Activated T-cell treated with anti-CD3 and anti-CD28 coated beads, Interleukin-2, amount 50 U/mL, for 72 hours (primary cell): ENCODE measurements around the gene SBNO2. TPM values are rescaled to one million over a fixed set of nuclear protein-coding genes. Genes with fewer than 3 reads are reported as not detected.

Source experiments
- ATAC-seq, 2 donors: fragments of 150-1000 bp; cut with Tn5 transposase; replicated peaks in 1 of 2; 2 replicates each; pipeline ENCODE4 v1.10.0; 2021; ENCODE audit warnings: moderate library complexity in 2 of 2, mild to moderate bottlenecking in 1 of 2
- DNase-seq, 2 donors: peaks; one replicate each; pipeline ENCODE4 v3.0.0; 2021 to 2022; ENCODE audit warnings: mixed read lengths in 1 of 2
- H3K27ac Mint-ChIP-seq: one replicate; pipeline ENCODE4 v1.8.0; 2022; ENCODE audit warnings: mild to moderate bottlenecking, moderate library complexity, mixed read lengths
- H3K27me3 Mint-ChIP-seq: one replicate; pipeline ENCODE4 v1.8.0; 2022; ENCODE audit warnings: low read depth, mixed read lengths
- H3K36me3 Mint-ChIP-seq, 2 donors: one replicate each; pipeline ENCODE4 v1.8.0; 2022; ENCODE audit warnings: mixed read lengths in 2 of 2, mild to moderate bottlenecking in 1 of 2; ENCODE audit not compliant: insufficient read depth in 2 of 2
- H3K4me1 Mint-ChIP-seq: one replicate; pipeline ENCODE4 v1.8.0; 2022; ENCODE audit warnings: low read depth, mixed read lengths
- H3K4me3 Mint-ChIP-seq, 2 donors: one replicate each; pipeline ENCODE4 v1.8.0; 2022; ENCODE audit warnings: mild to moderate bottlenecking in 2 of 2, mixed read lengths in 2 of 2, moderate library complexity in 2 of 2
- H3K9me3 Mint-ChIP-seq, 2 donors: one replicate each; pipeline ENCODE4 v1.8.0; 2022; ENCODE audit warnings: mixed read lengths in 2 of 2
- total RNA-seq, 2 donors: library from RNA; stranded (reverse); gene quantifications; one replicate each; pipeline ENCODE4 v1.2.3, GENCODE V29; 2022

SBNO2 gene
- total RNA-seq, 2 donors from 2014 or later, result 142 to 146 TPM

DNA sequence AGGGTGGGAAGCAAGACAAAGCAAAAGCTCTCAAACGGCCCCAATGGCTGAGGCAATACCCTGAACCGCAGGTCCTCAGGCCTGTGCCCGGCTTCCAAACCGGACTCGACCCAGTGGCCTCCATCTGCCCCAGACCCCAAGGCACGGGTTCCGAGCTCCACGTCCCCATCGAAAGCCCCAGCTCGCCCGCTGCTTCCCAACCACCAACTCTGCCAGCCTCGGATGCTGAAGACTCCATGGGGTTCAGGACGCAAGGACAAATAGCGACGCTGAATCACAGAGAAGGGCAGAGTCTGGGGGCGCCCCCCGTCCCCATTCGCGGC lies 79.5 kb downstream of the SBNO2 start:
- Mint-ChIP-seq H3K9me3 (peaks cover 0 to under 1% of the 10 kb centered on the region in 2 donors), H3K4me1 (peaks cover 70% of the 10 kb centered on the region)

DNA sequence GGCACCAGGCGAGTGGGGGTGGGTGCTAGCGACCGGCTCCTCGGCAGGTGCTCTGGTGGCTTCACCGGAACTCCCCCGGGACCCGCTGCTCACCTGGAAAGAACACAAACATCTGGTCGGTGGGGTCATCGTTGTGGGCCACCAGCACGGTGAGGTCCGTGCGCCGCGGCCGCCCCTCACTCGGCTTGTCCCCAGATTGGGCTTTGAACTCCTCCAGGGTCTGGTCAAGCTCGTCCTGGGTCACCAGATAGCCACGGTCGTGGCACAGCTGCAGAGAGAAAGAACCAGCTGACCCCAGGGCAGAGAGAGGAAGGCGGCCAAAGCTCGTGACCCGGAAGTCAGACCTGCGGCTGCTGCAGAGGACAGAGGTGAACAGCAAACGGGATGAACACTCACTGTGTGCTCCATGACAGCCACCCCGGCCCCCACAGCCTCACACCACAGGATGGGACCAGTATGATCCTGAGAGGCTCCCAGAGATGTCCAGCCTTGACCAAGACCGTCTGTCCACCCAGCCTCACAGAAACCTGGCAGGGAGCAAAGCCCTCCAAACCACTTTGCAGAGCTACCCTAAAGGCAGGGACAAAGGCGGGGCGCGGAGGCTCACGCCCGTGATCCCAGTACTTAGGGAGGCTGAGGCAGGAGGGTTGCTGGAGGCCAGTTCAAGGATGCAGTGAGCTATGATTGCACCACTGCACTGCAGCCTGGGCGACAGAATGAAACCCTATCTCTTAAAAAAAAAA lies 80.1 kb downstream of the SBNO2 start:
- peaks cover 63% of the 10 kb centered on the region for H3K4me1 Mint-ChIP-seq
- no peak for ATAC-seq
- no peak for DNase-seq
- no peaks in the 10 kb centered on the region for H3K36me3 Mint-ChIP-seq
- peak overlapping the region; percentile 88 for H3K27ac Mint-ChIP-seq
- no peaks in the 10 kb centered on the region for H3K9me3 Mint-ChIP-seq
- peak overlapping the region; percentile 94 to 96 for H3K4me3 Mint-ChIP-seq
- H3K27me3 Mint-ChIP-seq, result no peaks in the 10 kb centered on the region

More for the DNA sequence above, 79.5 kb downstream of the SBNO2 start:
- Mint-ChIP-seq H3K4me3 (peak overlapping the region; percentile 94 to 96), H3K36me3 (peaks cover 2% of the 10 kb centered on the region in 2 donors), H3K27me3 (no peaks in the 10 kb centered on the region), H3K27ac (peak overlapping the region; percentile 88)
- DNase-seq (no peak), ATAC-seq (no peak)

DNA sequence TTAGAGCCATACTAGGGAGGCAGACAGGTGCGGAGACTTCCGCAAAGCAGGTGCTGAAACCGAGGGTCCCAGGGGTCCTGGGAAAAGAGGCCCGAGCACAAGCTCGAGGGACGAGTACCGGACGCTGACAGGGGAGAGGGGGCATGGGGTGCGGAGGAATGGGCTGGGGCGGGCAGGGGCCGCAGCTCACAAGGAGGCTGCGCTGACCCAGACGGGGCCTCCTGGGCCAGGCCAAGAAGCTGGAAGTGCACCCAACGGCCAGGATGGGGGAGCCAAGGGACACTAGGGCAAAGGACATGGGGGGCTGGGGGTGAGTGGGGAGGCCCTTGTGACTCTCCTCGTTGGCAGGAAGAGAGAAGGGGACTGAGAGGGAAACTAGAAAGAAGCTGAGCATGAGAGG lies 80.7 kb downstream of the SBNO2 start:
- H3K4me3 Mint-ChIP-seq, result peak overlapping the region; percentile 94 to 96
- no peaks in the 10 kb centered on the region for H3K9me3 Mint-ChIP-seq
- H3K27ac Mint-ChIP-seq, result peak overlapping the region; percentile 56
- H3K36me3 Mint-ChIP-seq, result no peaks in the 10 kb centered on the region
- H3K4me1 Mint-ChIP-seq, result peaks cover 59% of the 10 kb centered on the region
- H3K27me3 Mint-ChIP-seq, result no peaks in the 10 kb centered on the region
- ATAC-seq (no peak), DNase-seq (no peak)

DNA sequence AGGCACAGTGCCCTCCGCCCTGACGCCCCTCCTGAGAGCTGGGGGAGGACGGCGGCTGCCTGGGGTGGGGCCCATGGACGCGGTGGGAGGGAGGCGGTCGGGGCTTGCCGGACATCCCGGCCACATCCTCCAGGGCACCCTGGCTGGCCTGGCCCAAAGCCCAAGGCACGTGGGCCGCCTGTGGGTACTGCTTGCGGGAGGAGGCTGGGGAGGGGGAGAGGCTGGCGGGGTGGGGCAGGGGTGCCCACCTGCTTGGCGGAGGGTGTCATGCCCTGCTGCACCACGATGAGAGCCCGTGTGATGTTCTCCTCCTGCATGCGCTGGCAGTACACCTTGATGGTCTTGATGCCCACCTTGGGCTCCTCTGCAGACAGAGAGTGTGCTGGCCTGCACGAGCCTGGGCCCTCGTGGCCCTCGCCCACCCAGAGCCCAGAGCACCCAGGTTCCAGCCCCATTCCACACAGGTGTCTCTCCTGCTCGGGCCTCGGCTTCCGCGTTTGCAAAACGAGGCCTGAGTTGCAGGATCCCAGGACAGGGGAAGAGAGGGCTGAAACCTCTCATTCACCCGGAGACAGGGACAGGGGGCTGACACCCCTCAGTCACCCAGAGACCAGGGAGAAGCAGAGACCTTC lies 82.4 kb downstream of the SBNO2 start:
- no peaks in the 10 kb centered on the region for H3K9me3 Mint-ChIP-seq
- DNase-seq (no peak), ATAC-seq (no peak)
- H3K4me3 Mint-ChIP-seq, result no peak overlapping the region
- peaks cover 4% of the 10 kb centered on the region in 2 donors for H3K36me3 Mint-ChIP-seq
- H3K27me3 Mint-ChIP-seq, result no peaks in the 10 kb centered on the region
- no peak overlapping the region for H3K27ac Mint-ChIP-seq
- peaks cover 60% of the 10 kb centered on the region for H3K4me1 Mint-ChIP-seq

DNA sequence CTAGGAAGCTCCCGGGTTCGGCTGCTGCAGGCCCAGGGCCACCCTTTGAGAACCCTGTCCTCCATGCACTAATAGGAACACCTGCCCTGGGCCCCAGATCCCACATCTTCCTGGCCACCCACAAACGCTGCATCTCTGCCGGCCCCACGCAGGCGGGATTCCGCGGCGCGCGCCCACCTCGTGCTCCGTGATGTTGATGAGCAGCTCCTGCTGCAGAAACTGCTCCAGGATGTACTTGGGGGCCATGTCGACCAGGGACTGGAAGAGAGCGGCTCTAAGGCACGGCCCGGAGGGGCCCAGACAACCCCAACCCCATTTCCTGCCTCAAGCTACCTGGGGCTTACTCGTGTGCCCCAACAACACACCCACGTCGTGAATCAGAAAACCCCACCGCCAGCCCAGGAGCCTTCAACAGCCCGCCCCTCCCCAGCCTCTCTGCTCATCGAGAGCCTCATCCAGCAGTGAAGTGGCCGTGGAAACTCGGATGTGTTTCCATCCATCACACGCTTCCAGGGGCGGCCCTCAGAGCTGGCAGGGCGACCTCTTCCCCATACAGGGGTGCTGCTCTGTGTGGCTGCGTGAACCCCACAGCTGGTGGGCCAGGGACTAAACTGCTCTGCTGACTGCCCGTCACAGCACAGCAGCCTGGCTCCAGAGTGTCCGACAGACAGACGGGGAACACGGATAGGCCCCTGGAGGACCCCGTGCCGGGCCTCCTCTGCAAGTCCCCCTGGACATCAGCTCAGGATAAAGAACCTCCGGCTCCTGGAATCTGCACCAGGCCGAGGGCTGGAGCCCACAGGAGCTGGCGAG lies 83.1 kb downstream of the SBNO2 start:
- no peaks in the 10 kb centered on the region for H3K27me3 Mint-ChIP-seq
- peak overlapping the region; percentile 54 to 58 for H3K4me3 Mint-ChIP-seq
- no peaks in the 10 kb centered on the region for H3K9me3 Mint-ChIP-seq
- ATAC-seq, result peak; percentile 11 to 33
- peaks cover 4% of the 10 kb centered on the region in 2 donors for H3K36me3 Mint-ChIP-seq
- H3K27ac Mint-ChIP-seq, result peak overlapping the region; percentile 19
- peak in 1 of 2 donors; percentile 71 for DNase-seq
- H3K4me1 Mint-ChIP-seq, result peaks cover 58% of the 10 kb centered on the region

DNA sequence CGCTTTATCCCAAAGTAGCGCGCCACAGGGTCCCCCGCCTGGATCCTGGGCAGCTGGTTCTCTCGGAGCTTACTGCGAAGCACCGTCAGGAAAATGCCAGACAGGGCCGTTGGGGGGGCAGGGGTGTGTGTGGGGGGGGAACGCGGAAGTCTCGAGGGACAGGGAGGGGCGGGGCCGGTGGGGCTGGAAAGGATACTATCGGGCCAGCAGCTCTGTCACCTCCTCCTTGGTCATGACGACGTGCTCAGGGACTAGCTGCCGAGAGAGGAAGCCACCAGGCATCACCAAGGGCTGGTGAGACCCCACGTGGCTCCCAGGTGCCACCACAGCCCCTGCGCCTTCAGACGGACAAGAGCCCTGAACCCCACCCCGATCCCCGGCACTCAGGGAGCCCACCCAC lies 84.2 kb downstream of the SBNO2 start:
- Mint-ChIP-seq H3K36me3 (peaks cover 8 to 10% of the 10 kb centered on the region in 2 donors), H3K27me3 (no peaks in the 10 kb centered on the region), H3K4me1 (peaks cover 57% of the 10 kb centered on the region), H3K27ac (no peak overlapping the region), H3K4me3 (no peak overlapping the region), H3K9me3 (no peaks in the 10 kb centered on the region)
- DNase-seq (no peak), ATAC-seq (peak; percentile 7 to 29)

DNA sequence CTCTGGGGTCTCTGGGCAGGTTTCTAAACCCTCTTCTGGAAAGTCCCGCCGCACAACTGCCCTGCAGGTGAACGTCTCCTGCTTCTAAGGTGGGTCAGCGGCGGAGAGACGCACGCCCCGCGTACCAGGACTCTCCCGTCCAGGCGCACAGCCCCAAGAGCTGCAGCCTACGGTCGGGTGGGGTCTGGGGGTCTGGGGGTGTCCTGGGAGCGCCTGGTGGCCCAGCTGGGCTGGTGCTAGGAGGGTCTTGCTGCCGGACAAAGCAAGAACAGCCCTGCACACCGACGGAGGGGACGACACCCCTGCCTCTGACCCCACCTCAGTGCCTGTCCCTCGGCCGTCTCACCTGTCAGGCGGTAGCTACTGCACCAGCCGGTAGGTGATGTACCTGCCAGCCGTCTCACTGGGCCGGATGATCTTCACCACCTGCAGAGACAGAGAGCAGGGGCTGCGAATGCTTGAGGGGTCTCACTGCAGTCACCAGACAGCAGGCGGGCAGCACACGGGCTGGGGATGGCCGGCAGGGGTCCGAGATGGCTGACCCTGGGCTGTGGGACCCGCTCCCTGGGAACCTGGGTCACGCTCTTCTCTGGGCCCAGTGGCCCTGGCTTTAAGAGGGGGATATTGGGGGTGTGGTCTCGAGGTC lies 84.8 kb downstream of the SBNO2 start:
- Mint-ChIP-seq H3K27me3 (no peaks in the 10 kb centered on the region), H3K27ac (no peak overlapping the region), H3K9me3 (no peaks in the 10 kb centered on the region), H3K36me3 (peaks cover 10 to 11% of the 10 kb centered on the region in 2 donors), H3K4me1 (peaks cover 56% of the 10 kb centered on the region), H3K4me3 (no peak overlapping the region)
- no peak for ATAC-seq
- no peak for DNase-seq

DNA sequence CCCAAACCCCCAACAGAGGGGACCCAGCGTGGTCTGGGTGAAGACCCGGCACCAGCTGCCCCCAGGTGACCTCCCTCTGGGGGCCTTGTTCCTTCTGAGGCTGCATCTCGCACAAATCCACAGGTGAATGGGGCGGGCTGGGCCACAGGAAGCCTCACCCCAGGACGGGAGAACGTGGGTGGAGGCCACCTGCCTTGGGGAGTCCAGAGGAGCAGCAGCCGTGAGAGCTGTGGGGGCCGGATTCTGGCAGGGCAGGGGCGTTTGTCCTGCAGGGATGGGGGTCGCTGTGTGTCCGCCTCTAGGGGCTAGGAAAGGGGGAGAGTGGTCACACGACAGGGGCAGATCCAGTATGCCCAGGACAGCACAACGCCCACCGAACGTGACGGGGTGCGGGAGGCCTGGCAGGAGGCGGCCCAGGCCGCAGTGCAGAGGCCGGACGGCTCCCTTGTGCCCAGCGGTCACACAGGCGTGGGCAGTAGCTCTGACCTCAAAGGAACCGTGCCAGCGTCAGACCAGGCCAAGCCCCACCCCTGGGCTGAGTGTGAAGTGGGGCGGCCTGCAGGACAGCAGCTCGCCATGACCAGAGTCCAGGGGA lies 85.6 kb downstream of the SBNO2 start:
- ATAC-seq (peak; percentile 0 to 1), DNase-seq (no peak)
- peak overlapping the region; percentile 61 for H3K27ac Mint-ChIP-seq
- H3K36me3 Mint-ChIP-seq, result peaks cover 10 to 16% of the 10 kb centered on the region in 2 donors
- H3K4me3 Mint-ChIP-seq, result peak overlapping the region in 1 of 2 donors; percentile 22
- H3K27me3 Mint-ChIP-seq, result no peaks in the 10 kb centered on the region
- peaks cover 48% of the 10 kb centered on the region for H3K4me1 Mint-ChIP-seq
- H3K9me3 Mint-ChIP-seq, result no peaks in the 10 kb centered on the region

DNA sequence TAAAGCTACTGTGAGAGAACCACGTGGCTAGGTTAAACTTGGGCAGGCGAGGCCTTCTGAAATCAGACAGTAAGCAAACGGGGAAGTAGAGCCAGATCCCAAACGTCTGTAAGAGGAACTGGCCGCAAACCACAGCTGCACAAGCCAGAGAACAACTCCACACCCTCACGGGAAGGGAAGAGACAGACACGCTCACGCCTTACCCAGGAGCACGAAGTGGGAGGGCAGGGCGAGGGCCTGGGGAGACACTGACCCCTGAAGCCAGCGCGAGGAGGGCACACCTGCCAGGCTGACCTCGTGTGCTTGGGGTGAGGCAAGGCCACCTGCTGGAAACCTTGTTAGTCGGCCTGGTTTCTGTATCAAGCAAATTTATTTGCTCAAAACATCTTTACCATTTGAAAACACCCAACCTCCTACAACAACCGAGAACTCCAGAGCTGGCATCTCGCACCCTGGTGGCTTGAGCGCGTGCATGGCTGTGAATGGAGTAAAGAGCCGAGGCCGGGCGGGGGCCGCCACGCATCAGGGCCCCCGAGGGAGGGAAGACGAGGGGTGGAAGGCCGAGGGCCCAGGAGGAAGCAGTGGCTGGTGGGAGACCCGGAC lies 86.2 kb downstream of the SBNO2 start:
- H3K36me3 Mint-ChIP-seq, result peaks cover 10 to 17% of the 10 kb centered on the region in 2 donors
- peak overlapping the region; percentile 36 to 55 for H3K4me3 Mint-ChIP-seq
- H3K27ac Mint-ChIP-seq, result peak overlapping the region; percentile 88
- H3K9me3 Mint-ChIP-seq, result no peaks in the 10 kb centered on the region
- DNase-seq (no peak), ATAC-seq (peak; percentile 18 to 21)
- no peaks in the 10 kb centered on the region for H3K27me3 Mint-ChIP-seq
- peaks cover 42% of the 10 kb centered on the region for H3K4me1 Mint-ChIP-seq

DNA sequence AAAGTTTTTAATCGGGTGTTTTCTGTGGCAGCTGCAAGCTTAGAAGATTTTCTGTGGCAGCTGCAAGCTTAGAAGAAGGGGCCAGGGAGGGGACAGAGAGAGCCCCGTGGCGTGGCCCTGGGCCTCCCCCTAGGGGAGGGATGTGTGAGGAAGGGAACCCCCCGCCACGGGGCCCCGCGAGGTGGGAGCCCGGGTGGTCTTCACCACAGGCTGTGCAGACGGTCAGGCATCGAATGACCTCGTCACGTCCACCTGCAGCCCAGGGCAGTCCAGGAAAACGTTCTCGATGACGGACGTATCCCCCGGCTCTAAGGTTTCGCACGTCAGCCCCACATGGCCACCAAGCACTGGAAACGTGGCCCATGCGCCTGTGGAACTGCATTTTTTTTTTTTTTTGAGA lies 87.5 kb downstream of the SBNO2 start:
- H3K4me3 Mint-ChIP-seq, result no peak overlapping the region
- H3K27ac Mint-ChIP-seq, result no peak overlapping the region

DNA sequence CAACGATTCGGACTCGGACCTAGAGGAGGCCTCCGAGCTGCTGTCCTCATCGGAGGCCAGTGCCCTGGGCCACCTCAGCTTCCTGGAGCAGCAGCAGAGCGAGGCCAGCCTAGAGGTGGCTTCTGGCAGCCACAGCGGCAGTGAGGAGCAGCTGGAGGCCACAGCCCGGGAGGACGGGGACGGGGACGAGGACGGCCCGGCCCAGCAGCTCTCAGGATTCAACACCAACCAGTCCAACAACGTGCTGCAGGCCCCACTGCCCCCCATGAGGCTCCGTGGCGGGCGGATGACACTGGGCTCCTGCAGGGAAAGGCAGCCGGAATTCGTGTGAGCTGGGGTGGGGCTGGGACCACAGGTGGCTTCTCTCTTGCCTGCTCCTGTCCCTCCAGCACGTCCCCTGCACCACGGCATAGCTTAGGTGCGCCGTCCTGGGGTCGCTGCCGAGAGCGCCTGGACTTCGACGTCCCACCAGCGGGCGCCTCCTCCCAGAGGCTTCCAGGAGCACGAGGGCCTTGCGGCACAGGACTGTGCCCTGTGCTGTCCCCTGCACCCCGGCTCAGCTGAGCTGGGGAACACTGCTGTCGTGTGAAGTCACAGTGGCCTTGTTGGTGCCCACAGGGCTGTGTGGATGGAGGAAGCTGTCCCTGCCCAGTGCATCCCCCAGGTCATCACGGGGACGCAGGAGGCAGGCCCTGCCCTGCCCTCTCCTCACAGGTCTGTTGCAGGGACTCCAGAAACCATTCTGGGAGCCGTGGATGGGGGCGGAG lies 88.2 kb downstream of the SBNO2 start:
- peaks cover 10 to 20% of the 10 kb centered on the region in 2 donors for H3K36me3 Mint-ChIP-seq
- H3K27ac Mint-ChIP-seq, result peak overlapping the region; percentile 88
- no peaks in the 10 kb centered on the region for H3K27me3 Mint-ChIP-seq
- no peak overlapping the region for H3K4me3 Mint-ChIP-seq
- H3K9me3 Mint-ChIP-seq, result no peaks in the 10 kb centered on the region
- H3K4me1 Mint-ChIP-seq, result peaks cover 39% of the 10 kb centered on the region
- ATAC-seq (no peak), DNase-seq (no peak)

More for the DNA sequence above, 87.5 kb downstream of the SBNO2 start:
- Mint-ChIP-seq H3K27me3 (no peaks in the 10 kb centered on the region), H3K36me3 (peaks cover 10 to 17% of the 10 kb centered on the region in 2 donors), H3K4me1 (peaks cover 41% of the 10 kb centered on the region), H3K9me3 (no peaks in the 10 kb centered on the region)
- no peak for DNase-seq
- ATAC-seq, result no peak
